Measurements from ENCODE around the gene MEOX1.

DNA sequence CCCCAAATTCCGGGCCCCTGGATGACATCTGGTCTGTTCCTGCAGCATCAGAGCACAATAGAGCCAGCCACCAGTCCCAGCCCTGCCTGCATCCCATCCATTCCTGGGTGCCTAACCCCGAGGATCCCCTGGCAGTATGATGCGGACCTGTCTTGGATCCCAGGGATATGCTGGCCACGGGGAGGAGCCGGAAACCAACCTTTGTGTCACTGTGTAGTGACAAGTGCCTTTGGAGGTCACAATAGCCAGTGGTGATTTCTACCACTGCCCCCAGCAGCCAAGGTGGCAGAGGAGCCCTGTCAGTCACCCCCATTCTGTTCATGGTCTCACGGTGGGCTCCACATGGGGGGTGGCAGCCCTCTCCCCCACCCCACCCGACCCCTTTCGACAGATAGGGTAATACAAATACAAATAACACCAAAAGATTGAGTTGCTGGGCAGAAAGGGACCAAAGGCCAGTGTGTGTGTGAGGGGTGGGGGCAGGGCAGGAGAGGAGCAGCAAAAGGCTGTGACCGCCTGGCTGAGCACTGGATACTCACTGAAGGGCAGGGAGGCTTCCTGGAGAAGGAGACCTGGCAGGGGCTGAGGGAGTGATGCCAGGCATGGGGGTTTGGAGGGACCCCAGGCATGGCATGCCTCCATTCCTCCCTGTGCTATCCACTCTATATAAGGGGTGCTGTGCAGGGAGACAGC, 29.0 kb upstream of the MEOX1 start:
- TF ChIP-seq, protein P1, sequence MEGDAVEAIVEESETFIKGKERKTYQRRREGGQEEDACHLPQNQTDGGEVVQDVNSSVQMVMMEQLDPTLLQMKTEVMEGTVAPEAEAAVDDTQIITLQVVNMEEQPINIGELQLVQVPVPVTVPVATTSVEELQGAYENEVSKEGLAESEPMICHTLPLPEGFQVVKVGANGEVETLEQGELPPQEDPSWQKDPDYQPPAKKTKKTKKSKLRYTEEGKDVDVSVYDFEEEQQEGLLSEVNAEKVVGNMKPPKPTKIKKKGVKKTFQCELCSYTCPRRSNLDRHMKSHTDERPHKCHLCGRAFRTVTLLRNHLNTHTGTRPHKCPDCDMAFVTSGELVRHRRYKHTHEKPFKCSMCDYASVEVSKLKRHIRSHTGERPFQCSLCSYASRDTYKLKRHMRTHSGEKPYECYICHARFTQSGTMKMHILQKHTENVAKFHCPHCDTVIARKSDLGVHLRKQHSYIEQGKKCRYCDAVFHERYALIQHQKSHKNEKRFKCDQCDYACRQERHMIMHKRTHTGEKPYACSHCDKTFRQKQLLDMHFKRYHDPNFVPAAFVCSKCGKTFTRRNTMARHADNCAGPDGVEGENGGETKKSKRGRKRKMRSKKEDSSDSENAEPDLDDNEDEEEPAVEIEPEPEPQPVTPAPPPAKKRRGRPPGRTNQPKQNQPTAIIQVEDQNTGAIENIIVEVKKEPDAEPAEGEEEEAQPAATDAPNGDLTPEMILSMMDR (IDR thresholded peaks at IDR 0.05; ENCODE audit: low read length), result no peak
- TF ChIP-seq EZH2phosphoT487 (IDR thresholded peaks at IDR 0.05; ENCODE audit: low read length), result no peak
